Panc1 (cell line): ENCODE data around the gene FAM186B.

Experiments
- CTCF ChIP-seq: fragments of 450-650 bp; IDR thresholded peaks from 2 replicates; pipeline ENCODE4 v1.5.1; 2017; ENCODE audit warnings: mild to moderate bottlenecking
- TCF7L2 ChIP-seq: IDR thresholded peaks from 2 replicates; pipeline ENCODE4 v1.6.1; 2011; ENCODE audit warnings: mild to moderate bottlenecking, low read depth, low read length, inconsistent platforms

DNA sequence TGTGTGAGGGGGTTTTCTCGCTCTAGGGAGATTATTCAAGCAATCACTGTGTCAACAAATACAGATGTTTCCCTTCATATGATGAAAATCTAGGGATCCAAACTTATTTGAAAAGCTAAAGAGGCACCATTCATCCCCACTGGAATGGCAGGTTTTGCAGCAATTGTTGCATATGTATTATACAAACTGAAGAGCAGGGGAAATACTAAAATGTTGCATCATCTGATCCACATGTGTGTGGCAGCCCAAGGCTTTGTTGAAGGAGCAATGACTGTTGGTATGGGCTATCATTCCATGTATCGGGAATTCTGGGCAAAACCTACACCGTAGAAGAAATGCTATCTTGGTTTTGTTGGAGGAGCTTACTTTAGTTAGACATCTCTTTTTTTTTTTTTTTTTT lies 13.8 kb upstream of the FAM186B start:
- TF ChIP-seq CTCF: no peak
- TF ChIP-seq TCF7L2: no peak
